ENCODE data around the gene STRN4.

Gene STRN4

DNA sequence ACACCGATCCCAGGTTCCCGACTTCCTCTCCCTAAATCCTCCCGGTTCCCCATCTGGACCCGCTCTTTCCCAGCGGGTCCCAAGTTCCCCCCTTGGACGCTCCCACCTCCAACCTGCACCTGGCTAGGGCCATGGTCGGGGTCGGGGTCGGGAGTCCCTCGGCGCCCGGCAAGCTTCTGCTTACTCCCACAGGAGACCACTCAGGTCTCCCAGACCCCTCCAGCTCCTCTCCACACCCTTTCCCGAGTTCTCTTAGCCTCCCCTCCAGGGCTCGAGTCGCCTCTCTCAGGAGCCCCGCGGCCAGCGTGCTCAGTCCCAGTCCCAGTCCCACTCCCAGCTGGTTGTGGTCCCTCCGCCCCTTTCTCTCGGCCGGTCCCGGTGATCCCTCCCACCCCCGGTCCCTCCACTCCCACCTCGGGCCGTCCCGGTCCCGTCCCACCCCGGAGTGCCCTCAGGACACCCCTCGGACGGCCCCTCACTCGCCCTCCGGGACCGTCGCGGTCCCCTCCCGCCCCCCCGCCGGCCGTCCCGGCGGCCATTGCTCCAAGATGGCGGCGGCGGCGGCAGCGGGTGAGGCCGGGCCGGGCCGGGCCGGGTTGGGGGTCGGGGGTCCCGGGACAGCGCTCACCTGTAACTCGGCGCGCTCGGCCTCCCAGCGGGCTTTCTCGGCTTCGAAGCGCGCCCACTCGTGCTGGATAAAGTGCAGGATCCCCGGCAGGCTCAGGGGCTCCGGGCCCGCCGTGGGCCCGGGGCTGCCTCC, 549 bp downstream of the STRN4 start, which contains the start of gene FKRP:
Gene FKRP (plus strand): TSS at position 537 of the 760 bp plus-strand sequence. CDS start 9,394 bp downstream, outside the sequence.
- Histone ChIP-seq H3K36me3 (ENCODE audit: control insufficient read depth, insufficient read depth, low read length) (peaks cover 5% of the 10 kb centered on the region; the same call in 1 of the 2 replicates), H3K27me3 (replicated peaks; ENCODE audit: control insufficient read depth, insufficient read depth, low read length) (no peaks in the 10 kb centered on the region), H3K4me3 (replicated peaks; ENCODE audit: low read depth, low read length) (peak within 1 kb of the TSS; percentile 99)
- no peak for DNase-seq (ENCODE audit: extremely low read depth, insufficient read length)
- no peak for TF ChIP-seq CTCF (IDR thresholded peaks at IDR 0.05; ENCODE audit: insufficient read depth, low read length, poor library complexity, severe bottlenecking)

- peaks cover 7% of the 10 kb centered on the region; the same call in 1 of the 2 replicates for H3K36me3 ChIP-seq (ENCODE audit: control insufficient read depth, insufficient read depth, low read length)
- no peaks in the 10 kb centered on the region for H3K27me3 ChIP-seq (replicated peaks; ENCODE audit: control insufficient read depth, insufficient read depth, low read length)
- no peak for TF ChIP-seq CTCF (IDR thresholded peaks at IDR 0.05; ENCODE audit: insufficient read depth, low read length, poor library complexity, severe bottlenecking)
- H3K4me3 ChIP-seq (replicated peaks; ENCODE audit: low read depth, low read length): peak overlapping the region; percentile 99
- DNase-seq (ENCODE audit: extremely low read depth, insufficient read length): no peak
Measured at GRCh38 chr19:46745030-46745429, 1.2 kb downstream of the STRN4 start.

GRCh38 chr19:46744005-46744691, 2.1 kb downstream of the STRN4 start:
- Histone ChIP-seq H3K4me3 (replicated peaks; ENCODE audit: low read depth, low read length) (no peak overlapping the region; the same call in 1 of the 2 replicates), H3K27me3 (replicated peaks; ENCODE audit: control insufficient read depth, insufficient read depth, low read length) (no peaks in the 10 kb centered on the region), H3K36me3 (ENCODE audit: control insufficient read depth, insufficient read depth, low read length) (peaks cover 7% of the 10 kb centered on the region; the same call in 1 of the 2 replicates)
- no peak for TF ChIP-seq CTCF (IDR thresholded peaks at IDR 0.05; ENCODE audit: insufficient read depth, low read length, poor library complexity, severe bottlenecking)
- DNase-seq (ENCODE audit: extremely low read depth, insufficient read length): no peak

GRCh38 chr19:46742926-46743480, 3.2 kb downstream of the STRN4 start:
- TF ChIP-seq CTCF (IDR thresholded peaks at IDR 0.05; ENCODE audit: insufficient read depth, low read length, poor library complexity, severe bottlenecking): no peak
- H3K4me3 ChIP-seq (replicated peaks; ENCODE audit: low read depth, low read length): no peak overlapping the region
- peaks cover 7% of the 10 kb centered on the region for H3K36me3 ChIP-seq (ENCODE audit: control insufficient read depth, insufficient read depth, low read length)
- no peaks in the 10 kb centered on the region for H3K27me3 ChIP-seq (replicated peaks; ENCODE audit: control insufficient read depth, insufficient read depth, low read length)
- no peak for DNase-seq (ENCODE audit: extremely low read depth, insufficient read length)

GRCh38 chr19:46741447-46741846, 4.8 kb downstream of the STRN4 start:
- H3K27me3 ChIP-seq (replicated peaks; ENCODE audit: control insufficient read depth, insufficient read depth, low read length): no peaks in the 10 kb centered on the region
- no peak overlapping the region for H3K4me3 ChIP-seq (replicated peaks; ENCODE audit: low read depth, low read length)
- no peak for TF ChIP-seq CTCF (IDR thresholded peaks at IDR 0.05; ENCODE audit: insufficient read depth, low read length, poor library complexity, severe bottlenecking)
- no peak for DNase-seq (ENCODE audit: extremely low read depth, insufficient read length)
- peaks cover 20% of the 10 kb centered on the region for H3K36me3 ChIP-seq (ENCODE audit: control insufficient read depth, insufficient read depth, low read length)
